ENCODE measurements around the gene SLC38A2.
A peak's percentile ranks its signal among the peaks of the same experiment; 100 is the strongest.
"Not testable (repeated sequence)": the region's sequence is repeated elsewhere in the genome, so short reads cannot be mapped to it uniquely, and the experiment has no call there.

The SLC38A2 gene

DNA sequence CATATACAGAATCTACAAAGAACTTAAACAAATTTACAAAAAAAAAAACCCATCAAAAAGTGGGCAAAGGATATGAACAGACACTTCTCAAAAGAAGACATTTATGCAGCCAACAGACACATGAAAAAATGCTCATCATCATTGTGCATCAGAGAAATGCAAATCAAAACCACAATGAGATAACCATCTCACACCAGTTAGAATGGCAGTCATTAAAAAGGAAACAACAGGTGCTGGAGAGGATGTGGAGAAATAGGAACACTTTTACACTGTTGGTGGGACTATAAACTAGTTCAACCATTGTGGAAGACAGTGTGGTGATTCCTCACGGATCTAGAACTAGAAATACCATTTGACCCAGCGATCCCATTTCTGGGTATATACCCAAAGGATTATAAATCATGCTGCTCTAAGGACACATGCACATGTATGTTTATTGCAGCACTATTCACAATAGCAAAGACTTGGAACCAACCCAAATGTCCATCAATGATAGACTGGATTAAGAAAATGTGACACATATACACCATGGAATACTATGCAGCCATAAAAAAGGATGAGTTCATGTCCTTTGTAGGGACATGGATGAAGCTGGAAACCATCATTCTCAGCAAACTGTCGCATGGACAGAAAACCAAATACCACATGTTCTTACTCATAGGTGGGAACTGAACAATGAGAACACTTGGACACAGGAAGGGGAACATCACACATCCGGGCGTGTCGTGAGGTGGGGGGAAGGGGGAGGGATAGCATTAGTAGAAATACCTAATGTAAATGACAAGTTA lies 27.1 kb upstream of the SLC38A2 start:
- H3K4me3 ChIP-seq (ENCODE audit: low read depth, low read length); DNase-seq (ENCODE audit: low read depth): not testable (repeated sequence)

DNA sequence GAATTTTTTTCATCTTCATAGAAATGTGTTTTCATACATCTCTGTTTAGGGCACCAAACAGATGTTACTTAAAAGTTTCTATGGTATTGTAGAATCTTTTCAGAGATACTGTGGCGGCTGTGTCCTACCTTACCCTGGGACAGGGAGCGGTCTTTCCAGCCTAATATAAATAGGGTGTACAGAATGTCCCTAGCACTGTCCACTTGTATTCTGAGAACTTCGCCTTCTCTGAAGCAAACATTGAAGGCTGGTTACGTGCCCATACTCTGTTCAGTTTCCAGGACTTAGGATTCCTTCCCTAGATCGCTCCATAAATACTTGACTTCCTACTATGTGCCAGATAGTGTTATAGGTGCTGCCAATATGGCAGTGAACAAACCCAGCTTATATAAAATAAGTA lies 24.3 kb upstream of the SLC38A2 start:
- no peak for DNase-seq (ENCODE audit: low read depth)
- no peak overlapping the region for H3K4me3 ChIP-seq (ENCODE audit: low read depth, low read length)

DNA sequence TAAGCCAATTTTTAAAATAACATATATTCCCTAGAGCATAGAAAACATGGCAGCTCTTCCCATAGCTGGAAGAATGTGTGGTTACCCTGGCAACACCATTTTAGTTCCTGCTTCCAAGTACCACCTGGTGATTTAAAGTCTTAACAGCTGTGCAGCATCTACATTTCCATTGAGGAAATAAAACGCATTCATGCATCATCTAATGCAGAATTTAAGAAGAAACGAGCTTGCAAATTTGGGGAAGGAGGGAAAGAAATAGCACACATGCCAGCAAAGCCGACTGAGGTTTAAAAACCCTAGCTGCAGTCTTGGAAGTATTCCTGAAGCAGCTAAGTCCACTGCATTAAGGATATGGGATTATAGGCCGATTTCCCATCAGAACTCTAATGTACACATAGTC lies 22.8 kb upstream of the SLC38A2 start:
- H3K4me3 ChIP-seq (ENCODE audit: low read depth, low read length), result no peak overlapping the region
- DNase-seq (ENCODE audit: low read depth), result no peak

DNA sequence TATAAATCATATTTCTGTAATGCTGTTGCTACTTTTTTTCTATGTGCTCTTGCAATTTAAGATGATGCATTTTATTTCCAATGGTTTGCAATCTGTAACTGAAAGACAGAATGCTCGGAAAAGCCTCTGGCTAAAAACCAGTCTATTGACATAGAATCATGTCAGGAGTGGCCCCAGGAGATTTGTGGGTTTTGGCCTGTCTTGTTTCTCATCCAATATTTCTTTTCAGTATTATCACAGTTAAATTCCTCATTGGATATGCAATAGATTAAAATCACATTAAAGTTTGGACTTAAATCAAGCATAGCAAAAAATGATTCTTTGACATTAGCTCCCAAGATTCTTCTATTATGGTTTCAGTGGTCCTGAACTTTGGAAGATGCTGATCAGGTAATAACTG lies 19.1 kb upstream of the SLC38A2 start:
- peak; percentile 82 for DNase-seq (ENCODE audit: low read depth)

DNA sequence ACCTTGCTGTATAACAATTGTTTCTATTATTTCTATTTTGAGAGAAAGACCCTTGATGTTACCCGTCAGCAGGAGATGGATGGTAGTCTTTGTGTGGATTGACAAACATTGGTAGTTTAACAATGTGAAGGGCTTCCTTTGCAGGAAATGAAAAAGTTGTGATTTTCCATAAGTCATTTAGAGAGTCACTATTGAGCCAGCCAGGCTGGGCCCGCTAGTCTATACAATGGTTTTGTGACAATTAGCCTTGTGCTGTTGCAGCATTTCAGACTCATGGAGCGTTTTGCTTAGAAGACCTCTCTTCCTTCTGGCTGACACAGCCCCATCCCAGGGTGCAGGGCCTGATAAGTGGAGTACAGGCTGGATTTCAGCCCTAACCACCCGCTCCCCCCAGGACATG lies 18.3 kb upstream of the SLC38A2 start:
- no peak for DNase-seq (ENCODE audit: low read depth)
- no peak overlapping the region for H3K4me3 ChIP-seq (ENCODE audit: low read depth, low read length)

More for the DNA sequence above, 19.1 kb upstream of the SLC38A2 start:
- H3K4me3 ChIP-seq (ENCODE audit: low read depth, low read length), result no peak overlapping the region

DNA sequence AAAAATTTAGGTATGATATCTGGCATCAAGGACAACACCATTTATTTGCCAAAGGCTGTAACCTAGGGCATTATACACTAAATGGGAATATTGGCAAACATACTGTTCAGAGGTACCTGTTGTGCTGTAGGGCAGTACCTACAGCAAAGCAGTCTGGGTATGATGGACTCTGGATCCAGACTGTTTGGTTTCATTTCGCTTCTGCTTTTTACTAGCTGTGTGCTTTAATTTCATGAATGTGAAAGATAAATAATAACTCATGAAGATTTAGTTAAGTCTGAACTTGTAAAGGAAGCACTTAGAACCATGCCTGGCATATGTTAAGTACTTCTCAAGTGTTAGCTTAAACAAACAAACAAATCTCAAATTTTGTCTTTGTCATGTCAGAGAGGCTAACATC lies 17.7 kb upstream of the SLC38A2 start:
- no peak for DNase-seq (ENCODE audit: low read depth)
- no peak overlapping the region for H3K4me3 ChIP-seq (ENCODE audit: low read depth, low read length)

DNA sequence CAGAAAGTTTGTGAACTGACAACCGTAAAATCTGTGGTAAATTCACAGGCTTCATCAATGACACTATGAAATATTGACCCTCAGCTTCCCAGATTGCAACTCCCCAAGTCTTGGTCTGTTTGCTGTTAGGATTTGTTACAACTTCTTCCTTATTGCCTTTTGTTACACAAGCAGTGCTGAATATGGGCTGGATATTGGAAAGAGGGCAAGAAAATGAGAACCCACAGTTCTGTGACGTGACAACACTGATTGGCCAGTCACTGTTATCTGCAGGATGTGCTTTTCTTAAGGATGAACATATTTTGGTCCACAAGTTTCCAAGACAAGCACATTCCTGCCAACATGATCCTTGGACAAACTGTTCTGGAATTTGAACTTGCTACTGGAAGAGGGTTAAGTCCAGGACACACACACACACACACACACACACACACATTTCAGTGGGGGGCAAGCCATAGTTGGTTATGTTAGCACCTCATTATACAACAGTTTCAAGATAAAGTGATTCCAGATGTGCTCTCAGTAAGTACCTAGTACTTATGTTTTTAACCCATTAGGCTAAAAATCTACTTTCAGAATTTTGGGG lies 16.6 kb upstream of the SLC38A2 start:
- DNase-seq (ENCODE audit: low read depth), result peak; percentile 100
- H3K4me3 ChIP-seq (ENCODE audit: low read depth, low read length), result no peak overlapping the region

DNA sequence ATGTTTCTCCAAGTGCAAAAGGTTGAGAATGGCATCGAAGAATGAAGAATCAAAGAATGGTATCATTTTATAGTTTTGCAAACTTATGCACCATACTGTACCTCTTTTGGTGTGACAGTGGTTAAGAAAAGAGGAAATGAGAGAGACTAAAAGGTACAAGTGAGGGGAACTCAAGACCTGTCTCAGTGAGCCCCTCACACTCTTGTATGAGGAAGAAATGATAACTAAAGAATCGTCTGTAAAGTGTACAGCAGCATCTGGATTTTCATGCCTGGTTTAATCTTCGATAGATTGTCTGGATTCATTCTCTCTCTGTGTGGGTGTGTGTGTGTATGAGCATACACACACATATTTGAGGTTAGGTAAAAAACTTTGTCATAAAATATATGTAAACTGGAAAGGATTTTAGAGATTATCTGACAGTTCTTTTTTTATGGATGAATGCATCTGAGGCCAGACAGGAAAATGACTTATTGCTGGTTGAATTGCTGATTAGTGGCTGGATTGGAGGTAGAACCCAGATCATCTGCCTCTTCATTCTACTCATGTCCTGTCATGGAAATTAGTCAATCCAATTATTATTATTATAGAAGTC lies 16.0 kb upstream of the SLC38A2 start:
- H3K4me3 ChIP-seq (ENCODE audit: low read depth, low read length), result no peak overlapping the region
- DNase-seq (ENCODE audit: low read depth), result no peak

DNA sequence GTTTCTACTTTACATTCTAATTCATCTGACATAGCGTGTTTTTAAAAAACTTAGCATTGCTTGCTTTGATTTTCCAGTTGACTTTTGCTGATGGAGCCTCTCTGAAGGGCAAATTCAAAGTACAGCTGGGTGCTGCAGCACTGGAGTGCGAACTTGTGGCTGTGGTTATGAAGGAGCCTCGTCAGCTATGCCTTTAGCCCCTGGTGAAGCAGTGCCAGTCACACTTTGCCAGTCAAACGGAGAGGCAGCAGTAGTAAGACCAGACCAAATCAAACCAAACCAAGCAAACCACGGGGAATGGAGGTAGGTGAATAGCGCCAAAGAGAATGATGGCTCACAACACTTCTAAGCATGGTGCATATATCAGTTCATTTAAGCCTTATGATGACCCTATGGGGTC lies 15.1 kb upstream of the SLC38A2 start:
- DNase-seq (ENCODE audit: low read depth), result no peak
- H3K4me3 ChIP-seq (ENCODE audit: low read depth, low read length), result peak overlapping the region; percentile 1

DNA sequence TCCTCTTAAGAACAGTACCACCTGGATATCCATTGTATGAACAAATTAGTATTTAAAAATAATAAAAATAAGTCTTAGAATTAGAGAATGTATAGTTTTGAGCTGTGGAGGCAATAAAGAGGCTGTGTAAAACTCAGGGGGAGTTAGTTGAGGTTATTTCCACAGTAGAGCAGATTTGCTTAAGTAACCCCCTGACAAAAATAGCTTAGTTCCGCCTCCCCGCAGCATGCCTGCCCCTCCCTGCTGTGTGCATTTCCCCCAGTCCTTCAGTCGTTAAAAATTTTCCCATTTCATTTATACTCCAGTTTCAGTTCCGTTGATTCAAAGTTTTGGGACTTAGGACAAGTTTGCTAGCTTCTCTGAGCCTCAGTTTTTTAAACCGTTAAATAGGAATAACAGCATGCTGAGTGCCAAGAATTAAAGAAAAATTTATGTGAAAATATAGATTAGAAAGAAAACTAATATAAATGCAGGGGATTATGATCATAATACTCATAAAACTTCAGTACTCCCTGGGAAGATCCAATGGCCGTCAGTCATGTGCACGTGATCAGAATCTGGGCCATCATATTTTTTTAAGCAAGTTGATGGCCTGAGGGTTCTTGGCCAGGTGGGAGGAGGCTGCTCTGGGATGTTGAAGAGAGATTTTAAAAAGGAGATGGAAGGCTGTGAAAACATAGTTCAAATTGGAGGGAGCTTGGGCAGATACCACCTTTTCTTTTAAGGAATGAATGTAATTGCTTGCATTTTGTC lies 14.5 kb upstream of the SLC38A2 start:
- DNase-seq (ENCODE audit: low read depth), result peak; percentile 72
- peak overlapping the region; percentile 21 for H3K4me3 ChIP-seq (ENCODE audit: low read depth, low read length)

DNA sequence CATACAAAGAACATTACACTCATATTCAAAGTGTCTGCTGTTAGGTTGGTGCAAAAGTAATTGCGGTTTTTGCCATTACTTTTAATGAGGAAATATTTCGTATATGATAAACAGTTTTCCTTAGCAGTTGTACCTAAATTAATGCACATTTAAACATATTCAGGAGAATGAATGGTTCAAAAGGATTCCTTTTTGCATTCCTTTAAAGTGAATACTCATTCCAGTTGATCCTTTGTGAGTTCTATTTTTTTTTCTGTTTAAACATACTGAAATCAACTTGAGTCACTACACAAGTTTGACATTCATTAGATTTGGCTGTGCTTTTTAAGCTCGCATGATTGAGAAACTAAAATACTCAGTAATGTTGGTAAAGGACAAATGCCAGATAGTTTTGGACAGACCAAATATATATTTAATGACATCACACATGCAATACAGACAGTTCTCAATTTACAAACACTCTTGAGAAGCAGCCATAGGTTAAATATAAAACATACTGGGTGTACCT lies 13.8 kb upstream of the SLC38A2 start:
- H3K4me3 ChIP-seq (ENCODE audit: low read depth, low read length), result no peak overlapping the region
- DNase-seq (ENCODE audit: low read depth), result peak; percentile 95

DNA sequence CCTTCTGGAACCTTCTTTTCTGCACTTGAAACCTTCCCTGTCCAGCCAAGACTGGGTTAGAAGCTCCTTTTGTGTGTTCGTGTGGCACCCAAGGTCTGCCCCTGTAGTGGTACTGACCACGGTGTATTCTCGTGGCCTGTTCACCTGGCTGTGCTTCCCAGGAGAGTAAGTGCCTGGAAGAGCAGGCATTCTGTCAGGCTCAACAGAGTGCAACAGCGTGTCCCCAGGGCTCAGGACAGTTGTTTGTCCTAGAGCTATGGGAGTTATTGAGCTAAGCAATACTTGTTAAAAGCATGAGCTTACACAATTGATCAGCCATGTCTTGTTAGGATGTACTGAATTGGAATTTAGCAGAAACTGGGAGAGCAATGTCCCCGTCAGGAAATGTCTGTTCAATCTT lies 12.9 kb upstream of the SLC38A2 start:
- no peak for DNase-seq (ENCODE audit: low read depth)
- no peak overlapping the region for H3K4me3 ChIP-seq (ENCODE audit: low read depth, low read length)

DNA sequence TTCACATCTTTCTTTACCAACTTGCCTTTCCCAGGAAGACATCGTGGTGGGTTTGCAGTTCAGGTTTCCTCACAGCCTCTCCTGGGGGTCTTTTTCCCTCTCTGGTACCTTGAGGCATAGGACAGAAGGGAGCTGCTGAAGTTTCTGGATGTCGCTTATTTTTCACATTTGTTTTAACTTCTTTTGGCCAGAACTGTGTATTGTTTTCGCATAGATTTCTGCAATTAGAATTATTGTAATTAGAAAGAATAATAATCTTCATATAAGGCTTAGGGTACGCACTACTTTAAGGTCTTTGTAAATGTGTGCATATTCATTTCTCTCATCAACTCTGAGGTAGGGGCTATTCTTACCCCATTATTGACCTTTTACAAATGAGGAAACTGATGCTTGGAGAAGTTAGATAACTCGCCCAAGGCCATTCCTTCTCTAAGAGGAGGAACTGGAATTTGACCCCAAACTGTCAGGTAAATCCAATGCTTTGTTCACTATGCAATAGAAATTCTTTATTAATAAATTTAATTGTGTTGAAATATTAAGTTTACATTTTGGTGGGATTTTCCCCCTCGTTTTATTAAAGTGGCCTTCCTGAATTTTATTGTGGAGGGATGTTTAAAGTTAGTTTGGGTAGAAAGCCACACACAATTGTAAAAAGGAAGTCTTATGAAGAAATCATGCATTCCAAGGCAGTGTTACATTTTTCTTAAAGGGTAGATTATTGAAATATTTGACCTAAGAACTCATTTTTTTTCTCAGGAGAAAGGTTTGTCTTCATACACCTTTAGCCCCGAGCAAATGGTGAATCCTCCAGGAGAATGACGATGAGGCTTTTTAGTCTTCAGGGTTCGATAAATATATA lies 12.1 kb upstream of the SLC38A2 start:
- DNase-seq (ENCODE audit: low read depth), result no peak

DNA sequence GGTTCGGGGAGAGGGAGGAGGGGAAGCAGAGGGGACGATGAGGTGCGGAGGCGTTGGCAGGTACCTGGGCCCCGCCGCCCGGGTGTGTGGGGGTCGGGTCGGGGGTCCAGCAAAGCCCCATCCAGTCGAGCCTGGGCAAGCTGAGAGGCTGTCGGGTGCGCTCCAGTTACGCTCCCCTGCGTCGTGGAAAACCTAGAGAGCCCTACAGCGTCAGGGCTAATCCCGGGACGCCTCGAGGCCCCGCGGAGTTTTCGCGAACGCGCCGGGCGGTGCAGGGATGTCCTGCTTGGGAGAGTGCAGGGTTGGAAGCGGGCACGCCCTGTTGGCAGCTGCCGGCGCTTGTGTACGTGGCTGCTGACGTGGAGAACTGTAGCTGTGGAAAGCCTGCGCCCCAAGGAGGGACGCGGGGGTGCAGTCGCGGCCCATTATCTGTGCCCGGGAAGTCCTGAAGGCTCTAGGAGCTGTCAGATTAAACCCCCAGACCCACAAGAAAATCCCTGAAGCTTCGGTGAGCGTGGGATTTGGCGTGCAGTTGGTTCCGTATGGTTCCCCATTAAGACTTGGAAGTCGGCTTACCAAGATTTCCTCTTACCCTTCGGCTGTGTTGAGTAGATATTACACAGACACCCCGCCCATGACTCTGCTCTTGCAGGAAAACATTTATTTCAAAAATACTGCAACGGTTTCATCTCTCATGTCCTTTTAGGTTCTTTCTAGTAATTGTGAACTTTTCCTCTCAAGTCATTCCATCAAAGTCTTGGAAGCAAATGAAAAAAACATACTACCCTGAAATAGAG lies 11.3 kb upstream of the SLC38A2 start:
- DNase-seq (ENCODE audit: low read depth), result peak; percentile 95
- peak overlapping the region; percentile 58 for H3K4me3 ChIP-seq (ENCODE audit: low read depth, low read length)

More for the DNA sequence above, 12.1 kb upstream of the SLC38A2 start:
- peak overlapping the region; percentile 58 for H3K4me3 ChIP-seq (ENCODE audit: low read depth, low read length)

DNA sequence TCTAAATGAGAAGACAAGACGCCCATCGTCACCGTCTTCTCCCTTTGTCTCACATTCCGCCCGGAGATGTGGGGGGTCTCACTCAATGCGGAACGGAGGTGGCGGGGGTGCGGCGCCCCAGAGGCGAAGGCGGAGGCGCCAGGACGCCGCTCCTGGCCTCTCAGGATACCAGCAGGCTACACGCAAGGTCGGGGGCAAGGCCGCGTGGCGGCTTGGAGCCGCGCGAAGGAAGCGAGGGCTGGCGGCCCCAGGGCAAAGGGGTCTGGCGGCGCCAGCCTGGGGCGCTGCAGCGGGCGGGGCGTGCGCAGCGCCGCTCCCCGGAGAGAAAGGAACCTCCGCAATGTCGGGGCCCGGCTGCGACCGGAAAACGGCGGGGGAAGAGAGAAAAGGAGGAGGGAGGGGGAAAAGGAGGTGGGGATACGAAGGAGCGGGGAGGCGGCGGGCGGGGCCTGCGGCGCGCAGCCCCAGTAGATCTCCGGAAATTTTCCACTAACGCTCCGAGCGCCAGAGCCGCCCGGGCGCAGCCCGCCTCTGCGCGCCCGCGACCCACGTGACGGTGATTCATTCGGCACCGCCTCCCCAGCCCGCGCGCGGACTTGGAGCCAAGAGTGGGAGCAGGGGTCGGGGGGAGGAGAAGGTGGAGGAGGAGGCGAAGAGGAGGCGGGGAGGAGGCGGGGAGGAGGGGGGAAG lies 10.5 kb upstream of the SLC38A2 start:
- DNase-seq (ENCODE audit: low read depth), result peak; percentile 93
- H3K4me3 ChIP-seq (ENCODE audit: low read depth, low read length), result peak overlapping the region; percentile 58

DNA sequence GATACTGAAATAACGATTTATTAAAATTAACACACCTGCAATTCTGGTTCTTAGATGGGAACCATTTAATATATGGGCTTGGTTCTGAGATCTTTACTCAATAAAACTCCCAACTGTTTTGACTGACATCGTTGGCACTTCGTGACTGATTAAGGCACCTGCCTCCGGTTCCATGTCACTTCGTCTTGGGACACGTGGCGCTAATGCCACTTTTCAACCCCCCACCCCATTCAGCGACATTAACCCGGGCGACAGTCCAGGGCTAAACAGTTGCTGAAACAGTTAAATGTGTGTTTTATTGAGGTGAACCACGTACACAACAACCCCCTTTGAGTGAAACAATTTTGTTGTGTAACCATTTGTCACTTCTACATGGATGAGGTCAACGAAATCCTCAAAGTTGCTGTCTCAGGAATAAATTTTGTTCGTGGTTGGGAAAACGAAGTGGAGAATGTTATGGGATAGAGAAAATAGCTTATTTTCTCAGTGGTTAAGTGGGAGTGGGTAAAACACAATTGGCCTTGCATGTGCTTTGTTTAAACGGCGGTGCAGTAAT lies 9.9 kb upstream of the SLC38A2 start:
- no peak for DNase-seq (ENCODE audit: low read depth)
- peak overlapping the region; percentile 58 for H3K4me3 ChIP-seq (ENCODE audit: low read depth, low read length)

DNA sequence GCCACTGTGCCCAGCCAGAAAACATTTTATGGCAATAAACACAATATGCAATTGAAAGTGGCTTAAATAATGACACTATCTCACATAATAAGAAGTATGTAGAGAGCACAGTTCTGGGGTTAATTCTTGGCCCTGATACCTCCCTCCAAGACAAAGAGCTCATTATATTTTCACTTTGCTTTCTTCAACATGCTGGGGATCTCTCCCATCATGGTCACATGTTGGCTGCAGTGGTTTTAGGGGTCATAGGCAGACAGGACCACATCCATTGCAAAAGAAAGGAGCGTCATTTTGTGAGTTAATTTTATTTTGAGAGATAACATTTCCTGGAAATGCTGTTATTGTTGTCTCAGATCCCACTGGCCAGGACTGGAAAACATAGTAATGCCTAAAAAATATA lies 8.3 kb upstream of the SLC38A2 start:
- no peak for DNase-seq (ENCODE audit: low read depth)
- H3K4me3 ChIP-seq (ENCODE audit: low read depth, low read length), result no peak overlapping the region
